ENCODE measurements around the gene MED26. TPM values are rescaled to one million over a fixed set of nuclear protein-coding genes. Genes with fewer than 3 reads are reported as not detected.
"Not testable (repeated sequence)": the region's sequence is repeated elsewhere in the genome, so short reads cannot be mapped to it uniquely, and the experiment has no call there.

The MED26 gene, protein sequence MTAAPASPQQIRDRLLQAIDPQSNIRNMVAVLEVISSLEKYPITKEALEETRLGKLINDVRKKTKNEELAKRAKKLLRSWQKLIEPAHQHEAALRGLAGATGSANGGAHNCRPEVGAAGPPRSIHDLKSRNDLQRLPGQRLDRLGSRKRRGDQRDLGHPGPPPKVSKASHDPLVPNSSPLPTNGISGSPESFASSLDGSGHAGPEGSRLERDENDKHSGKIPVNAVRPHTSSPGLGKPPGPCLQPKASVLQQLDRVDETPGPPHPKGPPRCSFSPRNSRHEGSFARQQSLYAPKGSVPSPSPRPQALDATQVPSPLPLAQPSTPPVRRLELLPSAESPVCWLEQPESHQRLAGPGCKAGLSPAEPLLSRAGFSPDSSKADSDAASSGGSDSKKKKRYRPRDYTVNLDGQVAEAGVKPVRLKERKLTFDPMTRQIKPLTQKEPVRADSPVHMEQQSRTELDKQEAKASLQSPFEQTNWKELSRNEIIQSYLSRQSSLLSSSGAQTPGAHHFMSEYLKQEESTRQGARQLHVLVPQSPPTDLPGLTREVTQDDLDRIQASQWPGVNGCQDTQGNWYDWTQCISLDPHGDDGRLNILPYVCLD
- 10 to 100 TPM; 12.0 to 16.6 (median 14.5) TPM for total RNA-seq

DNA sequence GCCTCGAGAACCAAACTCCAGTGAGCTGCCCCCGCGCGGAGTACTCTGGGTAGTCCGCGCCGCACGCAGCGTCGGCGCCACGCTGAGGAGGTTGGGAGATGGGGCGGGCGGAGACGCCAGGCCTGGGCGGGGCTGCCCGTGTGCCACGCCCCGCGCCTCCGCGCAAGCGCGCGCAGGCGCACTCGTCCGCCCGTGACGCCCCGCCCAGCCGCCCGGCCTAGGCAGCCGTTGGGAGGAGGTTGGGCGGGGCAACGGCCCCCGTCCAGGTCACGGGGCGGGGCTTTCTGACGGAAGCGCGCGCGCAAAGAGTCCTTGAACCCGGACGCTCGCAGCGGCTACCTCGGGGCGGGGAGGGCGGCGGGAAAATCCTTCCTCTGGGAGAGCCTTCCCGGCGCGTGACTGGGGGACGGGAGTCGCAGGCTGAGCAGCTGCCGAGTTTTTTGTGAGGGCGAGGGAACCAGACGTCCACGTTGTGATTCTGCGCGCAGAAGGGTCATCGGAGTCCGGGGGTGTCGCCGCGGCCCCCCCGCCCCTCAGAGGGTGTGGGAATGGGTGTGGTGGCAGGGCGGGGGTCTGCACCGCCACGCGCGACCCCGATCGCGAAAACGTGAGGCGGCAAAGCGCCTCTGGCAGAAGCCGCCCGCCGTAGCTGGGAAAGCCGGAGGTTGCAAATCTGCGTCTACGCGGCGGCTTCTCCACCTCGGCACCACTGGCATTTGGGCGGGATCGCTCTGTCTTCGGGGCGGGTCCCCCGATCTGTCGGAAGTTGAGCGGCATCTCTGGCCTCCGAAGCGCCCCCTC is at the start of gene MED26:
MED26 (minus strand) TSS at position 22 of the 801 bp plus-strand sequence. CDS start 261 bp downstream, outside the sequence.
- peak within 1 kb of the TSS; percentile 97 for H3K4me3 ChIP-seq (ENCODE audit: low read depth, poor library complexity, severe bottlenecking)
- TF ChIP-seq POLR2A (IDR thresholded peaks at IDR 0.05), result no peak
- TF ChIP-seq, protein P1, sequence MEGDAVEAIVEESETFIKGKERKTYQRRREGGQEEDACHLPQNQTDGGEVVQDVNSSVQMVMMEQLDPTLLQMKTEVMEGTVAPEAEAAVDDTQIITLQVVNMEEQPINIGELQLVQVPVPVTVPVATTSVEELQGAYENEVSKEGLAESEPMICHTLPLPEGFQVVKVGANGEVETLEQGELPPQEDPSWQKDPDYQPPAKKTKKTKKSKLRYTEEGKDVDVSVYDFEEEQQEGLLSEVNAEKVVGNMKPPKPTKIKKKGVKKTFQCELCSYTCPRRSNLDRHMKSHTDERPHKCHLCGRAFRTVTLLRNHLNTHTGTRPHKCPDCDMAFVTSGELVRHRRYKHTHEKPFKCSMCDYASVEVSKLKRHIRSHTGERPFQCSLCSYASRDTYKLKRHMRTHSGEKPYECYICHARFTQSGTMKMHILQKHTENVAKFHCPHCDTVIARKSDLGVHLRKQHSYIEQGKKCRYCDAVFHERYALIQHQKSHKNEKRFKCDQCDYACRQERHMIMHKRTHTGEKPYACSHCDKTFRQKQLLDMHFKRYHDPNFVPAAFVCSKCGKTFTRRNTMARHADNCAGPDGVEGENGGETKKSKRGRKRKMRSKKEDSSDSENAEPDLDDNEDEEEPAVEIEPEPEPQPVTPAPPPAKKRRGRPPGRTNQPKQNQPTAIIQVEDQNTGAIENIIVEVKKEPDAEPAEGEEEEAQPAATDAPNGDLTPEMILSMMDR (IDR thresholded peaks at IDR 0.05), result no peak
- DNase-seq (ENCODE audit: low spot score in 2 of 2), result peak; percentile 94 to 98
- 0% methylated on average over 20 to 54 of the region's 98 CpGs for WGBS, 2 donors
- intact Hi-C loops (cut with DNase I; ENCODE audit: low total_unique reads), result no loop called here

DNA sequence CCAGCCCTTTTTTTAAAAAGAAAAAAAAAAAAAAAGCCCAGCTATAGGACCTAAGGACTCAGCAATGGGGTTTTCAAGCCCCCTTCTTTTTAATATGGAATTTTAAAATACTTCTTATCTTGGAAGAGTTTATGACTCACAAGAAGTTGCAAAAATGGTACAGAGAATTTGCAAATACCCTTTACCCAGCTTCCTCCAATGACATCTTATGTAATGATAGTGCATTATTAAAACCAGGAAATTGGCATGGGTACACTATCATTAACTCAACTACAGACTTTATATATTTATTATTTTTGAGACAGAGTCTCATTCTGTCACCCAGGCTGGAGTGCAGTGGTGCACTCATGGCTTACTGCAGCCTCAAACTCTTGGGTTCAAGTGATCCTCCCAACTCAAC is 49.1 kb upstream of the MED26 start:
- intact Hi-C loops (cut with DNase I; ENCODE audit: low total_unique reads), result no loop called here
- H3K4me3 ChIP-seq (ENCODE audit: low read depth, poor library complexity, severe bottlenecking), result no peak overlapping the region
- TF ChIP-seq, protein P1 (IDR thresholded peaks at IDR 0.05), result no peak
- TF ChIP-seq POLR2A (IDR thresholded peaks at IDR 0.05), result no peak
- DNase-seq (ENCODE audit: low spot score in 2 of 2), result no peak

DNA sequence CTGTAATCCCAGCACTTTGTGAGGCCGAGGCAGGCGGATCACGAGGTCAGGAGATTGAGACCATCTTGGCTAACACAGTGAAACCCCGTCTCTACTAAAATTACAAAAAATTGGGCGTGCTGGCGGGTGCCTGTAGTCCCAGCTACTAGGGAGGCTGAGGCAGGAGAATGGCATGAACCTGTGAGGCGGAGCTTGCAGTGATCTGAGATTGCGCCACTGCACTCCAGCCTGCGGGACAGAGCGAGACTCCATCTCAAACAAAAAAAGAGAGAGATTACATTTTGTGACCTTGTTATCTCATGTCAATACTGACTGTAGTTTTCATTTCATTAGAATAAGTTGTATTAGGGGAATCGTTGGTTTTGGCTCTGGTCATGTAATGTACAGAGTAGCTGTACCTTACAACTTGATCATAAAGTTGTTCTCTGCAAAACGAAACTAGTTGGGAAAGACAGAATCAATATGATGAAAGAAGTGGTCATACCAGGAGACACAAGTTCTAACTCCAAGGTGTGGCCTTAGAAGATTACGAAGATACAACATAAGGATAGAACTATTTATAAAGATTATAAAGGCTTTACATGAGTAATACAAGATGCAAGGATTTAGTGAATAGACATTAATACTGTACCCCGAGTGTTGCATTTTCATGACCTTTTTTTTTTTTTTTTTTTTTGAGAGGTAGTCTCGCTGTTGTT is 48.2 kb upstream of the MED26 start:
- intact Hi-C loops (cut with DNase I; ENCODE audit: low total_unique reads), result no loop called here
- TF ChIP-seq, protein P1 (IDR thresholded peaks at IDR 0.05), result no peak
- TF ChIP-seq POLR2A (IDR thresholded peaks at IDR 0.05), result no peak
- no peak for DNase-seq (ENCODE audit: low spot score in 2 of 2)
- H3K4me3 ChIP-seq (ENCODE audit: low read depth, poor library complexity, severe bottlenecking), result no peak overlapping the region
- 93% methylated on average over 15 of the region's 15 CpGs for WGBS, 2 donors

DNA sequence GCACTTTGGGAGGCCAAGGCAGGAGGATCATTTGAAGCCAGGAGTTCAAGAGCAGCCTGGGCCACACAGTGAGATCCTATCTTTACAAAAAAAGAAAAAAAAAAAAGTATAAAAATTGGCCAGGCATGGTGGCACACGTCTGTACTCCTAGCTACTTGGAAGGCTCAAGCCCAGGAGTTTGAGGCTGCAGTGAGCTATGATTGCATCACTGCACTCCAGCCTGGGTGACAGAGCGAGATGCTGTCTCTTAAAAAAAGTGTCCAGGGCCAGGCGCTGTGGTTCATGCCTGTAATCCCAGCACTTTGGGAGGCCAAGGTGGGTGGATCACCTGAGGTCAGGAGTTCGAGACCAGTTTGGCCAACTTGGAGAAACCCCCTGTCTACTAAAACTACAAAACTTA is 45.8 kb upstream of the MED26 start:
- WGBS, 2 donors, result 86 to 90% methylated on average over 4 of the region's 4 CpGs
- H3K4me3 ChIP-seq (ENCODE audit: low read depth, poor library complexity, severe bottlenecking); DNase-seq (ENCODE audit: low spot score in 2 of 2); intact Hi-C loops (cut with DNase I; ENCODE audit: low total_unique reads): not testable (repeated sequence)

DNA sequence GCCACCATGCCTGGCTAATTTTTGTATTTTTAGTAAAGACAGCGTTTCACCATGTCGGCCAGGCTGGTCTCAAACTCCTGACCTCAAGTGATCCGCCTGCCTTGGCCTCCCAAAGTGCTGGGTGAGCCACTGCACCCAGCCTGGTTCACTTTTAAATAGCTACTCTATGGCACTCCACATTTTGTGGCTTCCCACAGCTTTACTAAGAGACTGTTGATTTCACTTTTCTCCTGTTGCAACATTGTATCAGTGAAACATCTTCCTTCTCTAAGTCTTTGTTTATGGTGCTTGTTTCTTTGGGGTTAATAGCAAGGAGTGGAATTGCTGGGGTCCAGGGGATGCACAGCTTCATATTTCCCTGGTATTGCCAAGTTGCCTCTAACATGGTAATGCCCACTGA is 45.2 kb upstream of the MED26 start:
- WGBS, 2 donors, result 81 to 98% methylated on average over 3 of the region's 3 CpGs
- DNase-seq (ENCODE audit: low spot score in 2 of 2), result no peak
- intact Hi-C loops (cut with DNase I; ENCODE audit: low total_unique reads), result no loop called here
- TF ChIP-seq, protein P1 (IDR thresholded peaks at IDR 0.05), result no peak
- no peak for TF ChIP-seq POLR2A (IDR thresholded peaks at IDR 0.05)
- no peak overlapping the region for H3K4me3 ChIP-seq (ENCODE audit: low read depth, poor library complexity, severe bottlenecking)

Data from lower leg skin (tissue), 4 donors.